ENCODE data around the gene PTN. TPM values are rescaled to one million over a fixed set of nuclear protein-coding genes. Genes with fewer than 3 reads are reported as not detected.

PTN gene
- total RNA-seq, 4 donors from 2014 or later = 1.4 to 6.9 (median 2.6) TPM

DNA sequence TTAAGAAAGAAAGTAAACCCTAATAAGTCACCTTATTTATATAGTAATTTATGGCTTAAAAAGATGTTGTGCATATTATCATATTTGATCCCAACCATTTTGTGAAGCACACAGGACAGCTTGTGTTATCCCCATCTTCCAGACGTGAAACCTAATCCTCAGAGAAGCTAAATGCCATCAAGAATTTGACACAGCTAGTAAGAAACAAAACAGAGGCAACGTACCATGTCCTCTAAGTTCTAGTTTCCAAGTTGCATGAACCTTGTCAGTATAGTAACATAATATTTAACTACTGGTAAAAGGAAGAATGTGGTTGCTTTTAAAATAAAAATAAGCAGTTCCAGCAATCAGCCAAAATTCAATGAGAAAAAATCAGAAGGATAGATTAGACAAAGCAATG lies 41.5 kb downstream of the PTN start:
- TF ChIP-seq CTCF (IDR thresholded peaks at IDR 0.05) = no peak
- TF ChIP-seq EP300 (IDR thresholded peaks at IDR 0.05) = no peak
- no peak for TF ChIP-seq POLR2AphosphoS5 (IDR thresholded peaks at IDR 0.05)
- no peak for TF ChIP-seq POLR2A (IDR thresholded peaks at IDR 0.05)
- H3K27ac ChIP-seq = no peak overlapping the region

DNA sequence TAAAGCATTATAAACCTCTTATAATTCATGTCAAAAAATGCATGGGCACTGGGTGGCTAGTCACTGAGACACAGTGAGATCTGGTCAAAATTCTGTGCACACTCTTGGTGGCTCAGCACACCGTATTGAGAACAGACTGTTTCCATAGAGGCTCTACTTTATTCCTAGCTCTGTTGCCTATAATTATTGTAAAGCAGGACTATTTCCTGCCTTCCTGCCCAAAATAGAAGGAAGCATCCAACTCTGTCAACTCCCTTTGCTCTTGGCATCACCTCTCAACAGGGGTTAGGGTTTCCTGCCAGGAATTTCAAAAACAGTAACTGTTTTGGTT lies 45.1 kb downstream of the PTN start:
- Histone ChIP-seq H3K9me3 (no peaks in the 10 kb centered on the region), H3K27ac (no peak overlapping the region), H3K27me3 (no peaks in the 10 kb centered on the region), H3K36me3 (no peaks in the 10 kb centered on the region), H3K4me1 (no peaks in the 10 kb centered on the region), H3K4me3 (no peak overlapping the region)
- DNase-seq (ENCODE audit: low spot score in 2 of 2) = no peak
- TF ChIP-seq CTCF (IDR thresholded peaks at IDR 0.05) (no peak), EP300 (IDR thresholded peaks at IDR 0.05) (no peak), POLR2AphosphoS5 (IDR thresholded peaks at IDR 0.05) (no peak), POLR2A (IDR thresholded peaks at IDR 0.05) (no peak)
- 70% methylated on average over 1 of the region's 1 CpG for WGBS

More for the DNA sequence above, 41.5 kb downstream of the PTN start:
- no peak for DNase-seq (ENCODE audit: low spot score in 2 of 2)
- Histone ChIP-seq H3K27me3 (no peaks in the 10 kb centered on the region), H3K4me3 (no peak overlapping the region), H3K4me1 (no peaks in the 10 kb centered on the region), H3K36me3 (no peaks in the 10 kb centered on the region), H3K9me3 (no peaks in the 10 kb centered on the region)
- 70% methylated on average over 2 of the region's 2 CpGs for WGBS

- no peaks in the 10 kb centered on the region for H3K36me3 ChIP-seq
- H3K27ac ChIP-seq = no peak overlapping the region
- no peaks in the 10 kb centered on the region for H3K27me3 ChIP-seq
- no peak for DNase-seq (ENCODE audit: low spot score in 2 of 2)
- no peak overlapping the region for H3K4me3 ChIP-seq
- H3K9me3 ChIP-seq = no peaks in the 10 kb centered on the region
- 71% methylated on average over 9 of the region's 9 CpGs for WGBS
- no peaks in the 10 kb centered on the region for H3K4me1 ChIP-seq
- TF ChIP-seq POLR2AphosphoS5 (IDR thresholded peaks at IDR 0.05) (no peak), POLR2A (IDR thresholded peaks at IDR 0.05) (no peak), EP300 (IDR thresholded peaks at IDR 0.05) (no peak), CTCF (IDR thresholded peaks at IDR 0.05) (no peak)
These were observed 45.7 kb downstream of the PTN start for GRCh38 chr7:137297551-137298463.

DNA sequence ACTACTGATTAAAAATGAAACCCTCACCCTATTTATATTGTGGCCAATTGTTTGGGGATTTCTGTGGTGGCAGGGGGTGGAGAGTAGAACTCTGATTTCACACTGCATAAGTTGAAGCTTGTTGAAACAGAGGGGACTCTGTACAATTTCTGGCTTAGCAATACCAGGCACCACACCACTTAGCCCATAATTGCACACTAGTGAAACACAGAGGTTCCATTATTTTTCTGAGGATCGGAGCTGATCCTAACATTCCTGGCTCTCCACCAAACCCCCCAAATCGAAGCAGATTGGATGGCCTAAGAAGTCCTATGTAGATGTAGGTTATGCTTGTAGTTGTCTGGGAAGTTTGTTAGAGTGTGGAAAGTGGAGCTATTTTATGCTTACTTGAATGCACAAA lies 47.0 kb downstream of the PTN start:
- DNase-seq (ENCODE audit: low spot score in 2 of 2) = no peak
- Histone ChIP-seq H3K27me3 (no peaks in the 10 kb centered on the region), H3K27ac (no peak overlapping the region), H3K4me3 (no peak overlapping the region), H3K4me1 (no peaks in the 10 kb centered on the region), H3K36me3 (no peaks in the 10 kb centered on the region), H3K9me3 (no peaks in the 10 kb centered on the region)
- 53% methylated on average over 2 of the region's 2 CpGs for WGBS
- TF ChIP-seq CTCF (IDR thresholded peaks at IDR 0.05) (no peak), POLR2A (IDR thresholded peaks at IDR 0.05) (no peak), EP300 (IDR thresholded peaks at IDR 0.05) (no peak), POLR2AphosphoS5 (IDR thresholded peaks at IDR 0.05) (no peak)

- H3K9me3 ChIP-seq = no peaks in the 10 kb centered on the region
- 58% methylated on average over 2 of the region's 2 CpGs for WGBS
- TF ChIP-seq EP300 (IDR thresholded peaks at IDR 0.05) (no peak), POLR2A (IDR thresholded peaks at IDR 0.05) (no peak), CTCF (IDR thresholded peaks at IDR 0.05) (no peak), POLR2AphosphoS5 (IDR thresholded peaks at IDR 0.05) (no peak)
- no peaks in the 10 kb centered on the region for H3K36me3 ChIP-seq
- DNase-seq (ENCODE audit: low spot score in 2 of 2) = no peak
- no peaks in the 10 kb centered on the region for H3K4me1 ChIP-seq
- H3K27me3 ChIP-seq = no peaks in the 10 kb centered on the region
- H3K27ac ChIP-seq = no peak overlapping the region
- H3K4me3 ChIP-seq = no peak overlapping the region
These were observed 47.7 kb downstream of the PTN start for GRCh38 chr7:137295739-137296324.
